K562 (cell line): Measurements from ENCODE around the gene KIF26A. TPM values are rescaled to one million over a fixed set of nuclear protein-coding genes. Genes with fewer than 3 reads are reported as not detected.

Experiments
- ATAC-seq: fragments of 200-7000 bp; cut with Tn5 transposase; 3 replicates; pipeline ENCODE4 v1.9.1; 2020; ENCODE audit warnings: moderate library complexity
- BruUV-seq: library from RNA; stranded (reverse); fragments of 400-500 nt; replicated peaks from 2 replicates; lab custom pipeline; 2021; lab: Mats Ljungman, UMichigan
- CTCF ChIA-PET: fragments of 300-600 bp; formaldehyde crosslinking; extraction: SDS; loops from one replicate; lab custom pipeline; 2021; ENCODE audit warnings: low intra/inter-chr PET ratio; lab: Yijun Ruan, JAX
- POLR2A ChIA-PET: fragments of 300-600, 350-650 bp; sonication (Branson Sonifier 250); formaldehyde crosslinking; extraction: SDS; loops from one replicate; lab custom pipeline; 2021; ENCODE audit warnings: antibody characterized with exemption, inconsistent platforms; lab: Yijun Ruan, JAX
- DNase-seq, 4 experiments: peaks; one replicate each; pipeline versions ENCODE4 v3.0.0 to v3.0.0-alpha.2; 2011 to 2018; ENCODE audit warnings: low spot score in 3 of 4, mixed read lengths in 3 of 4; ENCODE audit errors: extremely low read depth in 1 of 4
- FAIRE-seq: peaks from 2 replicates; lab custom pipeline; 2011; peaks lifted over from hg19 to GRCh38; lab: Jason Lieb, UNC
- H2AFZ ChIP-seq: 2 replicates; pipeline ENCODE4 v1.6.0; 2011; ENCODE audit warnings: low read depth, low read length, control low read depth, inconsistent platforms
- H3K27ac ChIP-seq: fragments of 200-600 bp; 3 replicates; pipeline ENCODE4 v1.8.0; 2011; ENCODE audit warnings: low read depth, mild to moderate bottlenecking, control low read depth, inconsistent platforms, low read length, moderate library complexity, mixed read lengths; ENCODE audit errors: extremely low read depth
- H3K27me3 ChIP-seq, 2 experiments: fragments of 300-600 bp in 1 of 2; 2 replicates in 1 of 2; 3 replicates in 1 of 2; pipeline versions ENCODE4 v1.6.0 to v1.8.0; 2011; ENCODE audit warnings: inconsistent platforms in 2 of 2, low read length in 2 of 2, mild to moderate bottlenecking in 1 of 2, mixed read lengths in 1 of 2, moderate library complexity in 1 of 2; ENCODE audit not compliant: control insufficient read depth in 2 of 2, insufficient read depth in 2 of 2
- H3K36me3 ChIP-seq: fragments of 300-600 bp; 3 replicates; pipeline ENCODE4 v1.8.0; 2011; ENCODE audit warnings: mild to moderate bottlenecking, low read length, inconsistent platforms; ENCODE audit not compliant: control insufficient read depth, insufficient read depth
- H3K4me1 ChIP-seq, 2 experiments: fragments of 200-600 bp in 1 of 2; replicated peaks in 1 of 2; 2 replicates in 1 of 2; 3 replicates in 1 of 2; pipeline versions ENCODE4 v1.5.1 to v1.8.0; 2011; ENCODE audit warnings: inconsistent platforms in 2 of 2, low read length in 2 of 2, mild to moderate bottlenecking in 1 of 2, mixed read lengths in 1 of 2, moderate library complexity in 1 of 2; ENCODE audit not compliant: control insufficient read depth in 2 of 2, insufficient read depth in 2 of 2
- H3K4me2 ChIP-seq: 2 replicates; pipeline ENCODE4 v1.6.1; 2011; ENCODE audit warnings: low read length, control low read depth, inconsistent platforms, mixed read lengths; ENCODE audit not compliant: insufficient read depth
- H3K4me3 ChIP-seq: fragments of 200-600 bp; sonication (generic), shearing (Covaris generic); 2 replicates; pipeline ENCODE4 v1.5.1; 2016; ENCODE audit warnings: control low read depth, inconsistent platforms
- H3K79me2 ChIP-seq: fragments of 200-600 bp; 3 replicates; pipeline ENCODE4 v1.8.0; 2011; ENCODE audit warnings: low read length, inconsistent platforms; ENCODE audit not compliant: control insufficient read depth, insufficient read depth
- H3K9ac ChIP-seq, 2 experiments: 2 replicates each; pipeline versions ENCODE4 v1.6.0 to v1.6.1; 2011; ENCODE audit warnings: low read depth in 2 of 2, low read length in 2 of 2, control low read depth in 1 of 2, inconsistent platforms in 1 of 2, mild to moderate bottlenecking in 1 of 2, mixed read lengths in 1 of 2; ENCODE audit not compliant: insufficient read depth in 1 of 2
- H3K9me1 ChIP-seq: one replicate; pipeline ENCODE4 v1.6.0; 2011; ENCODE audit warnings: inconsistent platforms, mild to moderate bottlenecking, low read length, moderate library complexity; ENCODE audit not compliant: control insufficient read depth, insufficient read depth
- H3K9me3 ChIP-seq: replicated peaks from 2 replicates; pipeline ENCODE4 v1.5.1; 2011; ENCODE audit warnings: low read depth, low read length, inconsistent platforms; ENCODE audit not compliant: control insufficient read depth, insufficient read depth
- H4K20me1 ChIP-seq: replicated peaks from 2 replicates; pipeline ENCODE4 v1.6.1; 2011; ENCODE audit warnings: low read length, inconsistent platforms, mixed read lengths; ENCODE audit not compliant: control insufficient read depth, insufficient read depth
- BCL6 ChIP-seq: fragments of 250-450 bp; sonication (Bioruptor Pico); IDR thresholded peaks from 2 replicates; pipeline ENCODE4 v1.4.0; 2020
- DNMT1 ChIP-seq: fragments of 450-650 bp; IDR thresholded peaks from 2 replicates; pipeline ENCODE4 v1.6.1; 2016; ENCODE audit warnings: antibody characterized with exemption, mild to moderate bottlenecking
- FOXJ2 ChIP-seq: fragments of 200-800 bp; sonication (Bioruptor generic); IDR thresholded peaks from 2 replicates; pipeline ENCODE4 v1.6.1; 2016; ENCODE audit warnings: missing genetic modification characterization, missing compliant biosample characterization
- FOXM1 ChIP-seq, 2 experiments: fragments of 450-650 bp in 1 of 2; sonication (generic) in 1 of 2; formaldehyde crosslinking in 1 of 2; IDR thresholded peaks; 2 replicates each; pipeline versions ENCODE4 v1.6.1 to v1.9.0; 2017 to 2022; ENCODE audit warnings: low read depth in 2 of 2, mild to moderate bottlenecking in 2 of 2, missing genetic modification reagents in 1 of 2, moderate library complexity in 1 of 2
- HNRNPUL1 ChIP-seq: fragments of 200-400 bp; formaldehyde crosslinking; IDR thresholded peaks from 2 replicates; pipeline ENCODE4 v1.6.1; 2017; ENCODE audit warnings: low read length
- ILK ChIP-seq: fragments of 450-650 bp; IDR thresholded peaks from 2 replicates; pipeline ENCODE4 v1.6.1; 2016; ENCODE audit warnings: missing genetic modification characterization, low read depth, mild to moderate bottlenecking, missing compliant biosample characterization, moderate library complexity, borderline replicate concordance
- NBN ChIP-seq: fragments of 450-650 bp; IDR thresholded peaks from 2 replicates; pipeline ENCODE4 v1.6.1; 2016; ENCODE audit warnings: low read depth, mild to moderate bottlenecking
- NEUROD1 ChIP-seq: fragments of 150-350 bp; IDR thresholded peaks from 2 replicates; pipeline ENCODE4 v1.6.1; 2014; ENCODE audit warnings: borderline replicate concordance, low read length, low read depth; ENCODE audit not compliant: partially characterized antibody
- POLR2G ChIP-seq: fragments of 200-400 bp; formaldehyde crosslinking; IDR thresholded peaks from 2 replicates; pipeline ENCODE4 v1.6.1; 2017; ENCODE audit warnings: low read depth, mild to moderate bottlenecking, antibody characterized with exemption, low read length, moderate library complexity
- ZNF408 ChIP-seq: fragments of 250-450 bp; sonication (Bioruptor Pico); IDR thresholded peaks from 2 replicates; pipeline ENCODE4 v1.4.0; 2020; ENCODE audit warnings: low read depth, mild to moderate bottlenecking, moderate library complexity
- ZNF445 ChIP-seq: fragments of 250-450 bp; sonication (Bioruptor Pico); IDR thresholded peaks from 2 replicates; pipeline ENCODE4 v1.4.0; 2020; ENCODE audit warnings: low read depth, mild to moderate bottlenecking, moderate library complexity
- ZNF77 ChIP-seq: fragments of 250-450 bp; sonication (Bioruptor Pico); IDR thresholded peaks from 2 replicates; pipeline ENCODE4 v1.5.0; 2020
- WGBS: fragments of 100-300 bp; shearing (Covaris generic); methylation state at CpG from one replicate; pipeline ENCODE4 v1.1.6; 2016; ENCODE audit warnings: low coverage, mixed read lengths; ENCODE audit not compliant: insufficient coverage; ENCODE audit errors: missing lambda C conversion rate; 5-methylcytosine and 5-hydroxymethylcytosine counted together
- in situ Hi-C: fragments of 300-500 bp; cut with MboI; formaldehyde crosslinking; loops from 4 replicates; pipeline ENCODE4 v1.15.0; 2018; ENCODE audit warnings: inconsistent platforms, mixed read lengths
- intact Hi-C: fragments of 100-400 bp; cut with micrococcal nuclease; formaldehyde crosslinking; loops from 2 replicates; pipeline ENCODE4 v1.14.2; 2022
- polyA plus RNA-seq, 8 experiments: library from polyadenylated mRNA; depleted of rRNA in 4 of 8; stranded (reverse) in 5 of 8; unstranded in 3 of 8; fragments of >200 nt; fragmentation: Nextera tagmentation in 2 of 8; fragmentation: Illumina TruSeq in 1 of 8; extraction: Ambion mirVana in 2 of 8; extraction: Trizol in 1 of 8; gene quantifications; 2 replicates each; pipeline versions ENCODE4 v1.2.1 to v1.2.3, GENCODE V29; 2011 to 2014; ENCODE audit warnings: inconsistent platforms in 1 of 8, missing spikeins in 1 of 8
- total RNA-seq, 7 experiments: library from RNA; depleted of rRNA in 6 of 7; stranded (reverse); fragments of >200 nt in 6 of 7; fragmentation: Illumina TruSeq in 2 of 7; extraction: Trizol in 2 of 7; gene quantifications; 2 replicates each; pipeline versions ENCODE4 v1.2.1 to v1.2.3, GENCODE V29; 2011 to 2021; ENCODE audit warnings: low replicate concordance in 1 of 7
- TF ChIP-seq, protein P1 (sequence below): fragments of 450-650 bp; formaldehyde crosslinking; IDR thresholded peaks from 2 replicates; pipeline ENCODE4 v1.4.0; 2022; ENCODE audit warnings: mild to moderate bottlenecking, moderate library complexity
- TF ChIP-seq, protein P2 (sequence below): fragments of 250-450 bp; sonication (Bioruptor Pico); IDR thresholded peaks from 2 replicates; pipeline ENCODE4 v1.5.0; 2021

KIF26A gene
- total and polyA plus RNA-seq, 9 of the 15 experiments (the other 6 are each of a cell fraction or from before 2014, with no cell fraction given) = 0.04 TPM; not detected in 8

DNA sequence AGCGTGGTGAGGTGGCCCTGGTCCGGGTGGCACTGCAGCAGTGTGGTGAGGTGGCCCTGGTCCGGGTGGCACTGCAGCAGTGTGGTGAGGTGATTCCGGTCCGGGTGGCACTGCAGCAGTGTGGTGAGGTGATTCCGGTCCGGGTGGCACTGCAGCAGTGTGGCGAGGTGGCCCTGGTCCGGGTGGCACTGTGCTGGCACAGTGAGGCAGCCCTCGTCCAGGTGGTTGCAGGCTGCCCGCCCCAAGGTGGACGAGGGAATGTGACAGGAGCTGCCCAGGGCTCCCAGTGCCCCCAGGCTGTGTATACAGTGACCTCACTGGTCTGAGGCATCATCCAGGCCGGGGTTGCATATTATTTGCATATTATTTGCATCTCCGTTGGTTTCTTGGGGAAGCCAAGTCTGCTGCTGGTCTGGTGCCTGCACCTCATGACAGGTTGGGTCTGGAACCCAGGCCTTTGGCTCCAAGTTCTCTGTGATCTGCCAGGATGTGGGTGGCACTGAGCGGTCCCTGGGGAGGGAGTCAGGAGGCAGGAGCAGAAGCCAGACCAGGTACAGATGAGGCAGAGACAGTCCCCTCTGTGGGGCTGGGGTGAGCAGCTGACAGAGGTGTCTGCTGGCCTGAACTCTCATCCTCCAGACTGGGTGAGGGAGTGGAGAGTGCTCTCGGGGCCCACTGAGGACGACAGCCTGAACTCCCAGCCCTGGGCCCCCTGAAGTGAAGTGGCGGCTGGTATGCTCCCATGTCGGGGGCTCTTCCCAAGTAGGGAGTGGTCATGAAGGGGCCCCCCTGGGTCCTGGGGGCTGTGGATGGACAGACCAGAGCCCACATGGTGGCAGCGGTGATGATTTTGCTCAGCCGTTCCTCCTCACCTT, 79.3 kb downstream of the KIF26A start:
- Histone ChIP-seq H3K4me1 (peaks cover 0 to 4% of the 10 kb centered on the region in 2 experiments; a peak in 3 of 5 replicates), H3K9me1 (no peaks in the 10 kb centered on the region), H3K36me3 (no peaks in the 10 kb centered on the region), H3K4me3 (no peak overlapping the region), H4K20me1 (no peaks in the 10 kb centered on the region), H3K9me3 (no peaks in the 10 kb centered on the region), H3K27me3 (peaks cover 3 to 31% of the 10 kb centered on the region in 2 experiments; a peak in 3 of 5 replicates), H3K27ac (no peak overlapping the region), H2AFZ (no peak overlapping the region), H3K9ac (no peak overlapping the region), H3K79me2 (no peaks in the 10 kb centered on the region), H3K4me2 (no peak overlapping the region)
- 3% methylated on average over 14 of the region's 21 CpGs for WGBS
- FAIRE-seq (no peak), ATAC-seq (no peak), DNase-seq (no peak)
- POLR2A ChIA-PET = no interaction called here
- TF ChIP-seq POLR2G (no peak), ZNF77 (CRISPR knock-in tag) (no peak), HNRNPUL1 (no peak), DNMT1 (no peak), NBN (no peak), FOXJ2 (tag) (no peak), BCL6 (CRISPR knock-in tag) (no peak), ILK (tag) (no peak), ZNF408 (CRISPR knock-in tag) (no peak), ZNF445 (CRISPR knock-in tag) (no peak), FOXM1 (IDR thresholded peaks at IDR 0.05; ENCODE audit: low read depth) (no peak), FOXM1 (CRISPR knock-in tag; IDR thresholded peaks at IDR 0.05; ENCODE audit: low read depth) (no peak), NEUROD1 (no peak)
- TF ChIP-seq, protein P1, sequence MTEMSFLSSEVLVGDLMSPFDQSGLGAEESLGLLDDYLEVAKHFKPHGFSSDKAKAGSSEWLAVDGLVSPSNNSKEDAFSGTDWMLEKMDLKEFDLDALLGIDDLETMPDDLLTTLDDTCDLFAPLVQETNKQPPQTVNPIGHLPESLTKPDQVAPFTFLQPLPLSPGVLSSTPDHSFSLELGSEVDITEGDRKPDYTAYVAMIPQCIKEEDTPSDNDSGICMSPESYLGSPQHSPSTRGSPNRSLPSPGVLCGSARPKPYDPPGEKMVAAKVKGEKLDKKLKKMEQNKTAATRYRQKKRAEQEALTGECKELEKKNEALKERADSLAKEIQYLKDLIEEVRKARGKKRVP (CRISPR knock-in tag) = no peak
- TF ChIP-seq, protein P2, sequence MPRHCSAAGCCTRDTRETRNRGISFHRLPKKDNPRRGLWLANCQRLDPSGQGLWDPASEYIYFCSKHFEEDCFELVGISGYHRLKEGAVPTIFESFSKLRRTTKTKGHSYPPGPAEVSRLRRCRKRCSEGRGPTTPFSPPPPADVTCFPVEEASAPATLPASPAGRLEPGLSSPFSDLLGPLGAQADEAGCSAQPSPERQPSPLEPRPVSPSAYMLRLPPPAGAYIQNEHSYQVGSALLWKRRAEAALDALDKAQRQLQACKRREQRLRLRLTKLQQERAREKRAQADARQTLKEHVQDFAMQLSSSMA = no peak
- CTCF ChIA-PET = no interaction called here
- intact Hi-C loops = no loop called here
- BruUV-seq = no TSS peak
- in situ Hi-C loops = no loop called here
